D721Med (cell line): ENCODE data around the gene LARP1B.
"Not testable (repeated sequence)": the region's sequence is repeated elsewhere in the genome, so short reads cannot be mapped to it uniquely, and the experiment has no call there.

Experiments used
- DNase-seq: peaks from one replicate; pipeline ENCODE4 v3.0.0; 2011; ENCODE audit warnings: low spot score; ENCODE audit not compliant: insufficient read length
- FAIRE-seq: peaks from 2 replicates; lab custom pipeline; 2011; peaks lifted over from hg19 to GRCh38; lab: Jason Lieb, UNC
- TF ChIP-seq, protein P1 (sequence below): IDR thresholded peaks from 2 replicates; pipeline ENCODE4 v1.5.1; 2012; ENCODE audit warnings: mild to moderate bottlenecking, control low read depth; ENCODE audit not compliant: insufficient read depth; ENCODE audit errors: missing control alignments

Gene LARP1B

DNA sequence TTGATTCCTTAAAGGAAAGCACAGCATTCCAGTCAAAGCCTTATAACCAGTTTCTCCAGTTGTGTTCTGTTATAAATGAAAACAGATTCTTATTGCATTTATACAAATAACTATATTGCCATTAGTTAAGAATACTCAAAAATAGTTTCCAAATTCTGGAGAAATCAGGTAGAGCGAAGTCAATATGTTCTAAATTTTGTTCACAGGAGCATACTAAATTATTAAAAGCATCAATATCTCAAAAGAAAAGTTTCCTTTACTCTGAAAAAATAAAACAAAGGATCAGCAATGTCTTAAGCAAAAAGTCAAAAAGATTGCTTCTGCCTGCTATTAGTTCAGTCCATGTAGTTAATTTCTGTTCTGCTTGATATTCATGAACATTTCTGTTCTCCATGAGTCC, 186.8 kb downstream of the LARP1B start:
- no peak for DNase-seq
- FAIRE-seq = peak; percentile 25
- TF ChIP-seq, protein P1, sequence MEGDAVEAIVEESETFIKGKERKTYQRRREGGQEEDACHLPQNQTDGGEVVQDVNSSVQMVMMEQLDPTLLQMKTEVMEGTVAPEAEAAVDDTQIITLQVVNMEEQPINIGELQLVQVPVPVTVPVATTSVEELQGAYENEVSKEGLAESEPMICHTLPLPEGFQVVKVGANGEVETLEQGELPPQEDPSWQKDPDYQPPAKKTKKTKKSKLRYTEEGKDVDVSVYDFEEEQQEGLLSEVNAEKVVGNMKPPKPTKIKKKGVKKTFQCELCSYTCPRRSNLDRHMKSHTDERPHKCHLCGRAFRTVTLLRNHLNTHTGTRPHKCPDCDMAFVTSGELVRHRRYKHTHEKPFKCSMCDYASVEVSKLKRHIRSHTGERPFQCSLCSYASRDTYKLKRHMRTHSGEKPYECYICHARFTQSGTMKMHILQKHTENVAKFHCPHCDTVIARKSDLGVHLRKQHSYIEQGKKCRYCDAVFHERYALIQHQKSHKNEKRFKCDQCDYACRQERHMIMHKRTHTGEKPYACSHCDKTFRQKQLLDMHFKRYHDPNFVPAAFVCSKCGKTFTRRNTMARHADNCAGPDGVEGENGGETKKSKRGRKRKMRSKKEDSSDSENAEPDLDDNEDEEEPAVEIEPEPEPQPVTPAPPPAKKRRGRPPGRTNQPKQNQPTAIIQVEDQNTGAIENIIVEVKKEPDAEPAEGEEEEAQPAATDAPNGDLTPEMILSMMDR = no peak

DNA sequence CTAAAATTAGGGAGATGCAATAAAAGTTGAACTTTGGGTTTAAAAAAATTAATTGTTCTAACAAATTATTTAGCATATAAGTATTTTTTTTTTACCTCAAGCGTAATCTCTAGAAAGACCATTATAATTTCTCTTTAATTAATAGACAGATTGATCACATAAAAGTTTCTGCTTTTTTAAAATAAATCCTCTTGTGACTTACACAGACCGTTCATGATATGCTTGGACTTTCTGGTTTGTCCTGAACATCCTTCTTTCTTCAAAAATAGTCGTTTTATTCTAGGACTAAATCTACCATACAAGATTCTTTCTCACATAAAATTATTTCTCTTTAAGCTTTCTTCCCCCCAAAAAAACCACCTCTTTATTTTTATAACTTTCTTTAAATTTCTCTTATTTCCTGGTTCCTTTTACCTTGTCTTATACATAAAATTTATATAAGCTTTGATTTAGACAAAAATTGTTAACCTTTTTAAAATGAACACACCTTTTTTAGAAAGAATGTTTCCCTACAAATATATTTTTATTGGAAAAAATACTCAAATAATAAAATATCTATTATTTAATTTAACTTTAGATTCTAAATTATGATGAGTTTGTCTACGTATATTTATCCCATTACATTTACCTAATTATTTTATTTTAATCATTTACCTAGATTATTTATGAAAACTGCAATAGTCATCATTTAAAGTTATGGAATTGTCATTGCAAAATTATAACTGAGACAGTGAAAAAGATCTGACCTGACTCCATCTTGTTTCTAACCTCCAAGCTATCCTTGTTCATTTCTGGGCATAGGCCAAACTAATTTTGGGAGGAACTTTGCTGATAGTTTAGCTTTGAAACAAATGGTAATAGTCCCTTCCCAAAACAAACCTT, 188.9 kb downstream of the LARP1B start:
- TF ChIP-seq, protein P1 = no peak
- no peak for DNase-seq
- FAIRE-seq = no peak

DNA sequence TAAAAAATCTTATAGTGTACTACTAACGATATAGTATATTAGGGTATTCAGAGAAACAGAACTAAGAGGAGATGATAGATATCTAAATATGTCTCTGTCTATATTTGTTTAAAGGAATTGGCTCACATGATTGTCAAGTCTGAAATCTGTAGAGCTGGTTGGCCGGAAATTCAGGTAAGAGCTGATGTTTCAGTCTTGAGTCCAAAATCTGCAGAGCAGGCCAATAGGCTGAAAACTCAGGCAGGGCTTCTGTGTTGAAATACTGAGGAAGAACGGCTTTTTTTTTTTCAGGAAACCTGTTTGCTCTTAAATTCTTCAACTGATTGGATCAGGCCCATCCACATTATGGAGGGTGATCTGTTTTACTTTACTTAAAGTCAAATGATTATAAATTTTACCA, 194.8 kb downstream of the LARP1B start:
- no peak for DNase-seq
- no peak for FAIRE-seq

DNA sequence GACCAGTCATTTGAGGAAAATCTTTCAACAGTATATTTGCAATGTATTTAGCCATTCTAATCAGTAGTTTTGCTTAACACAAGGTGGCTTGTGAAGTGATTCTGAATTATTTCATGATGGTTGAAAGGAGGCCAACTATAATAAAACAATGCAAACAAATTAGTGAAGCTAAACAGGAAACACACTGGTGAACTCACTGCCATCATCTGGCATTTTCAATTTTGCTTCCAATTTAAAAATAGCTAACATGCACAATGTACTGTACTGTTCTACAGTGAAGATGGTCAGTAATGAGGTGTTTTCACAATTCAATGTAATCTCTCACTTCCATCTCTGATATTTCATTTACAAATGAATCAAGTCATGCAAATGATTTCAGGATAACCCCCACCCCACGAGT, 195.4 kb downstream of the LARP1B start:
- no peak for DNase-seq
- FAIRE-seq = peak; percentile 58
- TF ChIP-seq, protein P1 = no peak

More for the DNA sequence above, 194.8 kb downstream of the LARP1B start:
- TF ChIP-seq, protein P1 = no peak

DNA sequence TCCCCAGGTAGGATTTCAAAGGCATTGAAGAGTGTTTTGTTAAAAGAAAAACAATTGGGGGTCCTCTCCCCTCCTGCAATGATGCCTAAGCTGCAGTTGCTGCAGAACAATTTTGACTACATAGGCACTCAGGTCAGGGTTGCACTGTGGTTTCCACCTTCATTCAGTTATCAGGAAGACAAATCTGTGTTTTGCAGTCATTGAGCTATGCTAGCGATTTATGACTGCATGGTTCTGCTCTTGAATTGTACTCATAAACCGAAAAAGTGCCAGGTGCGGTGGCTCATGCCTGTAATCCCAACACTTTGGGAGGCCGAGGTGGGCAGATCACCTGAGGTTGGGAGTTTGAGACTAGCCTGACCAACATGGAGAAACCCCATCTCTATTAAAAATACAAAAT, 197.1 kb downstream of the LARP1B start:
- DNase-seq, FAIRE-seq: not testable (repeated sequence)

DNA sequence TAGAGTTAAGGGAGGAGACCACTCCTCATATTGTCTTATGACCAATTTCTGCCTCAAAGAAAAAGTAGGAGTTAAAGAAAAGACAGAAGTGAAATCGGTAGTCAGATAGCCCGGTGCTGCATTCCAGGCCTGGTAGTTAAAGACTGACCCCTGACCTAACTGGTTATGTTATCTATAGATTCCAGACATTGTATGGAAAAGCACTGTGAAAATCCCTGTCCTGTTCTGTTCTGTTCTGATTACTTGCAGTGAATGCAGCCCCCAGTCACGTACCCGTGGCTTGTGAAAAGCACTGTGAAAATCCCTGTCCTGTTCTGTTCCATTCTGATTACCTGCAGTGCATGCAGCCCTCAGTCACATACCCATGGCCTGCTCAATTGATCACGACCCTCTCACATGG, 198.8 kb downstream of the LARP1B start:
- not testable (repeated sequence) for FAIRE-seq, DNase-seq
